Stomach smooth muscle (tissue), 2 donors: ENCODE measurements around the gene STRN3.
"Not testable (repeated sequence)": the region's sequence is repeated elsewhere in the genome, so short reads cannot be mapped to it uniquely, and the experiment has no call there.

Source experiments
- H3K27ac ChIP-seq: one replicate; pipeline ENCODE4 v1.7.0; 2013; ENCODE audit warnings: mild to moderate bottlenecking, low read length, inconsistent platforms
- H3K27me3 ChIP-seq, 2 donors: one replicate each; pipeline ENCODE4 v1.7.0; 2013; ENCODE audit warnings: low read length in 2 of 2; ENCODE audit not compliant: insufficient read depth in 2 of 2, control insufficient read depth in 1 of 2
- H3K36me3 ChIP-seq, 2 donors: one replicate each; pipeline ENCODE4 v1.7.0; 2013; ENCODE audit warnings: low read length in 2 of 2; ENCODE audit not compliant: control insufficient read depth in 2 of 2, insufficient read depth in 2 of 2
- H3K4me1 ChIP-seq: one replicate; pipeline ENCODE4 v1.7.0; 2013; ENCODE audit warnings: low read length; ENCODE audit not compliant: control insufficient read depth, insufficient read depth
- H3K4me3 ChIP-seq, 2 donors: one replicate each; pipeline ENCODE4 v1.7.0; 2013; ENCODE audit warnings: low read length in 2 of 2
- H3K9ac ChIP-seq, 2 donors: one replicate each; pipeline ENCODE4 v1.7.0; 2013; ENCODE audit warnings: low read length in 2 of 2, mild to moderate bottlenecking in 1 of 2
- H3K9me3 ChIP-seq, 2 donors: one replicate each; pipeline ENCODE4 v1.7.0; 2013; ENCODE audit warnings: low read length in 2 of 2; ENCODE audit not compliant: control insufficient read depth in 2 of 2
- donor health status: healthy.
- donor health status: Pancreatic carcinoma.

STRN3 gene

GRCh38 chr14:31026077-31026449, at the start of gene STRN3:
TSS of gene STRN3 (minus strand) at chr14:31026379. CDS start at chr14:31026185, 194 bp downstream.
- no peaks in the 10 kb centered on the region for H3K9me3 ChIP-seq
- peak within 1 kb of the TSS; percentile 91 to 99 for H3K4me3 ChIP-seq
- peaks cover 0 to 4% of the 10 kb centered on the region in 2 donors for H3K36me3 ChIP-seq
- peak within 1 kb of the TSS; percentile 96 to 97 for H3K9ac ChIP-seq
- H3K4me1 ChIP-seq: peaks cover 4% of the 10 kb centered on the region
- no peaks in the 10 kb centered on the region for H3K27me3 ChIP-seq
- H3K27ac ChIP-seq: peak within 1 kb of the TSS; percentile 97

DNA sequence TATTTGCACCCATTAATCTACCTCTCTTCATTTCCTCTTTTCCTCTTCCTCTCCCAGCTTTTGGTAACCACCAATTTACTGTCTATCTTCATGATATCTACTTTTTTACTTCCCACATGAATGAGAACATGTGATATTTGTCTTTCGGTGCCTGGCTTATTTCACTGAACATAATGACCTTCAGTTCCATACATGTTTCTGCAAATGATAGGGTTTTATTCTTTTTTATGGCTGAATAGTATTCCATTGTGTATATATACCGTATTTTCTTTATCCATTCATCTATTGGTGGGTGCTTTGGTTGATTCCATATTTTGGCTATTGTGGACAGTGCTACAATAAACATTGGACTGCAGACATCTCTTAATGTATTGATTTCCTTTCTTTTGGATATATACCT, 49.0 kb upstream of the STRN3 start:
- no peak overlapping the region for H3K4me3 ChIP-seq
- H3K4me1 ChIP-seq: no peaks in the 10 kb centered on the region
- peaks cover 2 to 5% of the 10 kb centered on the region in 2 donors for H3K36me3 ChIP-seq
- H3K9me3 ChIP-seq: no peaks in the 10 kb centered on the region
- H3K27ac ChIP-seq: no peak overlapping the region
- H3K9ac ChIP-seq: no peak overlapping the region
- no peaks in the 10 kb centered on the region for H3K27me3 ChIP-seq

DNA sequence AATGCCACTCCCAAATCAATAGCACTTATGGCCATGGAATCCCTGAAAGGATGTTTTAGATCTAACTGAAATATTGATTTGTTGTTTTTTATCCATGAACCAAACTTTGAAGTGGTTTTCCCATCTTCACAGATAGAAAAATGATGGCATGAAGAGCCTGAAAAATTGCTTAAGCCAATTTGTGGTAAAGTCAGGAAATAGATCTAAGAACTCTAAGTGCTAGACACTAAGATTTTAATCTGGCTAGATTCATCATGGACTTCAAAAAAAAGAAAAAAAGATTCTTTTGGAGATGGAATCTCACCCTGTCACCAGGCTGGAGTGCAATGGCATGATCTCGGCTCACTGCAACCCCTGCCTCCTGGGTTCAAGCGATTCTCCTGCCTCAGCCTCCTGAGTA, 45.0 kb upstream of the STRN3 start:
- H3K4me3 ChIP-seq: no peak overlapping the region
- no peaks in the 10 kb centered on the region for H3K9me3 ChIP-seq
- H3K27me3 ChIP-seq: no peaks in the 10 kb centered on the region
- peaks cover 0 to 4% of the 10 kb centered on the region in 2 donors for H3K36me3 ChIP-seq
- H3K9ac ChIP-seq: no peak overlapping the region
- no peak overlapping the region for H3K27ac ChIP-seq
- H3K4me1 ChIP-seq: no peaks in the 10 kb centered on the region

DNA sequence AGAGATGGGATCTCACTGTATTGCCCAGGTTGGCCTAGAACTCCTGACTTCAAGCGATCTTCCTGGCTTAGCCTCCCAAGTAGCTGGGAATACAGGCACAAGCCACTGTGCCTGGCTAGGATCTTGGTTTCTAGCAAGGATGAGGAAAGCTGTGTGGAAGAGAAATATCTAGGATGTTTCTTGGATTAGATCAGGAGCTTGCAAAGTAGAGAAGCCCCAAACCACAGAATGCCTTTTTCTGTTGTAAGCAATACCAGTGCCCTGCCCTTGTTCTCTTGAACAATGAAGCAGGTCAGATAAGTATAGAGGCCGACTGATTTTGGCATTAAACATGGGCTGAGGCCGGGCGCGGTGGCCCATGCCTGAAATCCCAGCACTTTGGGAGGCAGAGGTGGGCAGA, 44.3 kb upstream of the STRN3 start:
- H3K27me3 ChIP-seq: no peaks in the 10 kb centered on the region
- no peaks in the 10 kb centered on the region for H3K9me3 ChIP-seq
- H3K4me3 ChIP-seq: no peak overlapping the region
- H3K4me1 ChIP-seq: no peaks in the 10 kb centered on the region
- H3K36me3 ChIP-seq: no peaks in the 10 kb centered on the region
- no peak overlapping the region for H3K27ac ChIP-seq
- no peak overlapping the region for H3K9ac ChIP-seq

DNA sequence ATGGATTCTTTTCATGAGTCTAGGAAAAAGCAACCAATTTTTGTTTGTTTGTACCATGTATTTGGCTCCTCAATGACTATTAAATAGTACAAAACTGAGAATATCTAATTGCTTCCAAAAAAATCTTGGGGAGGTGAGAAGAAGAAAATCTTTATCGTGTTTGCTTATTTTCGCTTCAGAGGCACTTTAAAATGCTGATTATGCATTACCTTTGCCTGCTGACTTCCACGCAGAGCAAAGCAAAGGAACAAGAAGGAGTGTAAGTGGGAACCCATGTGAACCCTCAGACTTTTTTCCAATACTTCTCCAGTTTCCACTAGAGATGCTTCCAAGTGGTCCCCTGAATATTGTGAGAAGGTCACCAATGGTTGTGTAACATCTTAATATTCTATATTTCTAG, 43.2 kb upstream of the STRN3 start:
- H3K27ac ChIP-seq: no peak overlapping the region
- H3K4me3 ChIP-seq: no peak overlapping the region
- H3K9me3 ChIP-seq: no peaks in the 10 kb centered on the region
- no peak overlapping the region for H3K9ac ChIP-seq
- no peaks in the 10 kb centered on the region for H3K36me3 ChIP-seq
- H3K27me3 ChIP-seq: no peaks in the 10 kb centered on the region
- no peaks in the 10 kb centered on the region for H3K4me1 ChIP-seq

DNA sequence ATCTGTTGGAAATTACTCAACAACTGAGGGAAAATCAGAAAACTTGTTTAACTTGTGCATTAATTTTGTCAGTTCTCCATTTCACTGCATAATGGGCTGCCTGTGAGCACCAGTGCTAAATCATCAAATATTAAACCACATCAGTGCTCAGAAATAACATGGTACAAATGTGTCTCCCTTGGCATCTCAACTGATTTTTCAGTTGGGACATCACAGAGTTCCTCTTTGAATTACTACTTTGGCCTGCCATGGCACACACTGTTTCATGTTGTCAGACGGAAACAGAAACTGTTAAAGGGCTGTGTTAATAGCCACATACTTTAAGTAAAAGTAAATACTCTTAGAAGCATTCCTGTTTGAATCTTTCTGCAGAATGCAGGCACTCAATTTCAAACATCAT, 42.1 kb upstream of the STRN3 start:
- H3K27me3 ChIP-seq: no peaks in the 10 kb centered on the region
- no peaks in the 10 kb centered on the region for H3K4me1 ChIP-seq
- no peaks in the 10 kb centered on the region for H3K9me3 ChIP-seq
- H3K36me3 ChIP-seq: no peaks in the 10 kb centered on the region
- H3K27ac ChIP-seq: no peak overlapping the region
- H3K9ac ChIP-seq: no peak overlapping the region
- H3K4me3 ChIP-seq: no peak overlapping the region

DNA sequence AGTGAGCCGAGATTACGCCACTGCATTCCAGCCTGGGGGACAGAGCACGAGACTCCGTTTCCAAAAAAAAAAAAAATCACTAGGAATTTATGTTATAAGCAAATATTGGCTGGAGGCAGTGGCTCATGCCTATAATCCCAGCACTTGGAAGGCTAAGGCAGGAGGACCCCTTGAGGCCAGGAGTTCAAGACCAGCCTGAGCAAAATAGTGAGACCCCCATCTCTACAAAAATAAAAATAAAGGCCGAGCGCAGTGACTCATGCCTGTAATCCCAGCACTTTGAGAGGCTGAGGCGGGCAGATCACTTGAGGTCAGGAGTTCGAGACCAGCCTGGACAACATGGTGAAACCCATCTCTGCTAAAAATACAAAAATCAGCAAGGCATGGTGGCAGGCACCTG, 36.7 kb upstream of the STRN3 start:
- H3K27me3 ChIP-seq, H3K27ac ChIP-seq, H3K4me1 ChIP-seq, H3K36me3 ChIP-seq, H3K9ac ChIP-seq, H3K4me3 ChIP-seq, H3K9me3 ChIP-seq: not testable (repeated sequence)

DNA sequence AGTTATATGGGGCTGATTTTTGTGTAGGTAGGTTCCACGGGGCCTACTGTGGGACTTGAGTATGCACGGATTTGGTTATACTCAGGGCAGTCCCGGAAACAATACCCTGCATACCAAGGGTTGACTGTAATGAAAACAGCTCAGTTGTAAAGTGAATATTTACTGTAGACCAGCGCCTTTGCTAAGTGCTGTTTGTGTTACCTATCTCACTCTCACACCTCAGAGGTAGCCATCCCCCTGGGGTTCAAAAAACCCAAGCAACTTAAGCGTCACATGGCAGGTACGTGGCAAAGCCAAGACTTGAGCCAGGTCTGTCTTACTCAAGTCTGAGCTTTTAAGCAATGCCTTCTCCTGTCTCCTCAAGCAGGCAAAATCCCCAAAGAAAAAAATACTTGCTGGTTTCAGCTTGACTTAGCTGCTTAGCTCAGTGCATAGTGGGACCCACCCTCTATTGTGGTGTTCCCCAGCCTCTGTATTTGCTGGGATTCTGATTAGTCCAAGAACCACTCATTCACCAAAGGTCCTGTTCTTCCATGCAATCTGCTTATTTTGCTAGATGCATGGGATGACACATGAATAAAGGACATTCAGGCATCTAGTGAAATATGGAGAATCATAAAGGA, 34.2 kb upstream of the STRN3 start:
- no peak overlapping the region for H3K4me3 ChIP-seq
- H3K36me3 ChIP-seq: no peaks in the 10 kb centered on the region
- H3K27ac ChIP-seq: no peak overlapping the region
- no peak overlapping the region for H3K9ac ChIP-seq
- no peaks in the 10 kb centered on the region for H3K9me3 ChIP-seq
- H3K4me1 ChIP-seq: peaks cover 3% of the 10 kb centered on the region
- H3K27me3 ChIP-seq: no peaks in the 10 kb centered on the region

DNA sequence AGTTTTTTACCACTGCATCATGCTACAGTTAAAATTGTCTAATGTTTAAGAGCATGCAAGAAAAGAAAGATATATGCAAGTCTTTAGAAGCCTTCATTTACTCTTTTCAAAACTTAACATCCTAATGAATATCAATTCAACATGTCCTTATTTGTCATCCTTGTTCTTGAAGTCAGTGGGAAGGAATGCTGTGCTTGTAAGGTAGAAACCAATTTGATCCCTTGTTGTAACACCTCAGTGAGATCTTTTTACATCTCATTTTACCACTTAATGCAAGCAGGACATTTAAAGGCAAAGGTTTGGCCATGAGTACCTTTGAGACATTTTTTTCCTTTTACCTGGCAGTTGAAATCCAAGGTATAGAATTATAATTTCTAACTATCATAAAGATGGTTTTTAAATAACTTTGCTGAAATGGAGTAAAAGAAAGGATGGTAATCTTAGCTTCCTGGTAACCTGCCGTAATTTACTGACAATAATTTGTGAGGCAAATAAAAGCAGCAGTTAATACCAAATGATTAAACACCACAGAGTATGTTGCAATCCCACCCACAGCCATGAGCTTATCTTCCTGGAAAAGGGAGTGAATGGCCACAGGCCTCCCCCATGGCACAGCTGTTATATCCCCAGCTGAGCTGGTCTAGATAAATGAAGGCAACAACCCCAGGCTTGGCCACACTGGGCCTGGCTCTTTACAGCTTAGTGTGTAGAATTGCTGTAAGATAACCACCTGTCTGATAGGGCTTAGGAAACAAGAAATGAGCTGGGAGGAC, 33.2 kb upstream of the STRN3 start:
- no peak overlapping the region for H3K9ac ChIP-seq
- no peak overlapping the region for H3K27ac ChIP-seq
- no peaks in the 10 kb centered on the region for H3K27me3 ChIP-seq
- H3K36me3 ChIP-seq: no peaks in the 10 kb centered on the region
- H3K4me1 ChIP-seq: peaks cover 3% of the 10 kb centered on the region
- H3K9me3 ChIP-seq: no peaks in the 10 kb centered on the region
- H3K4me3 ChIP-seq: no peak overlapping the region

GRCh38 chr14:31057701-31058364, 31.7 kb upstream of the STRN3 start:
- Histone ChIP-seq H3K36me3 (no peaks in the 10 kb centered on the region), H3K9ac (no peak overlapping the region), H3K4me1 (peaks cover 6% of the 10 kb centered on the region), H3K9me3 (no peaks in the 10 kb centered on the region), H3K4me3 (no peak overlapping the region), H3K27ac (no peak overlapping the region), H3K27me3 (no peaks in the 10 kb centered on the region)

DNA sequence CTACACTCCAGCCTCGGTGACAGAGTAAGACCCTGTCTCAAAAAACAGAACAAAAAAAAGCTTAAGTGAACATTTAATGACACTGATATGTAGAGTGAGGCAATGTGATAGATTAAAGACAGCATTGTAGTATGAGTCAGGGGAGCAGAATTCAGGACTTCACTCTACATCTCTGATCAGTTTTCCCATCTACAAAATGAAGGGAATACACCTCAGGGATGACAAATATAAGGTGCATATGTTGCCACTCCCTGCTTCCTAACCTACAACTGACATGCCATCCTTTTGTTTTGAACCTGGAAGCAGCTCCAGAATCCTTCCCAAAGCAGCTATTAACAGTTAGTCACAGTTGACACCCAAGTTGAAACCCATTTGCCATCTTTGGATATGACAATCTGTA, 30.9 kb upstream of the STRN3 start:
- Histone ChIP-seq H3K9ac (no peak overlapping the region), H3K9me3 (no peaks in the 10 kb centered on the region), H3K36me3 (no peaks in the 10 kb centered on the region), H3K4me3 (no peak overlapping the region), H3K4me1 (peaks cover 6% of the 10 kb centered on the region), H3K27me3 (no peaks in the 10 kb centered on the region), H3K27ac (no peak overlapping the region)
